HG03139 (cell line): Measurements from ENCODE around the gene CYBA.

ENCODE experiments used
- ATAC-seq: cut with Tn5 transposase; IDR thresholded peaks from one replicate; pipeline ENCODE4 v1.9.1; 2021; ENCODE audit not compliant: unreplicated experiment

CYBA gene

DNA sequence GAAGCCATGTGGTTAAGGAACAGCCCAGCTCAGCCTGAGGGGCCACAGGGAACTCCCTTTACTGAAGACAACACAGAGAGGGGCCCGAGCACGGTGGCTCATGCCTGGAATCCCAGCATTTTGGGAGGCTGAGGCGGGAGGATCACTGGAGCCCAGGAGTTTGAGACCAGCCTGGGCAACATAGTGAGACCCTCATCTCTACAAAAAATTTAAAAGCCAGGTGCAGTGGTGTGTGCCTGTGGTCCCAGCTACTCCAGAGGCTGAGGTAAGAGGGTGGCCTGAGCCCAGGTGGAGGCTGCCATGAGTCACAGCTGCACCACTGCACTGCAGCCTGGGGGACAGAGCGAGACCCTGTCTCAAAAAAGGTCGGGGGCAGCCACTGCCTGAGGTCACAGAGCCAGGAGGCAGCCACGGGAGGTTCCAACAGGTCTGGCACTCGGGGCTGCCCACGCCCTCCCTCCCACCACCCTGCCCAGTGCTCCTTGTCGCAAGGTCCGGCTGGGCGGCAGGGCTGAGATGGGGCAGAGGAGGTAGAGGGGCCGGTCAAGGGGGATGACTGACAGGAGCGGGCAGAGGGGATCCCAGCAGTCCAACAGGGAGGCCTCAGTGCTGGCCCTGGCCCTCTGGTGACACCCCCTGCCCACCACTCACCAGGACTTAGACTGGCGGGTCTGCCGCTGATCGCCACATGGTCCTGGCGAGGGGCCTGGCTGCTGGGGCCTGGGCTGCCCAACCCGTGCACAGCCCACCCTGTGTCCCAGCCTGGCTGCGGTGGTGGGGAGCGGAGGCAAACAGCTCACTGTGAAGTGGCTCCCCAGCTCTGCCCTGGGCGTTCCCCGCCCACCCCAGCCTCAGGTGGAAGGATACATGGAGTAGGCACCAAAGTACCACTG lies 3.4 kb downstream of the CYBA start:
- ATAC-seq = no peak

DNA sequence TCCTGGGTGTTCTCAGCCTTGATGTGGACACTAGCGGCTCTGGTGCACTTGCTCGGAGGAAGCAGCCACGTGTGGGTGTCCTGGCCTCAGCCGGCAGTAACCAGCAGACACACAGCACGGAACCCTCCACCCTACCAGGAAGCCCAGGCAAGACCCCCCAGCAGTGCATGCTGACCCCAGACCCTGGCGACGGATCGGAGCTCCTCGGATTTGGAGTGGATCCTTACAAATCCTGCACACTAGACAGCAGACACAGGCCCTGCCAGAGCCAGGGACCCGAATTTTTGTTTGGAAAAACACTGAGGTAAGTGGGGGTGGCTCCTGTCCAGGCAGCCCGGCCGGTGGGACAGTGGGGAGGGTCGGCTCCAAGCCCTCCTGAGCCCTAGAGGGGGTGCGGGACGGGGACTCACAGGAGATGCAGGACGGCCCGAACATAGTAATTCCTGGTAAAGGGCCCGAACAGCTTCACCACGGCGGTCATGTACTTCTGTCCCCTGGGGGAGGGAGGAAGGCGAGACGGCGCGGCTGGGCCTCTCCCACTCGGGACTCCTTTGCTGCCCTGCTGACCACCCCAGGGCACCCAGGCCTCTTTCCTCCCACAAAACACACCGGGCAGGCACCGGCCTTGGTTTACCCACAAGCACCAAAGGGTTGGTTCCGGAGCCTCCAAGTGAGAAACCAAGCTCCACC lies 4.4 kb downstream of the CYBA start:
- ATAC-seq = no peak

DNA sequence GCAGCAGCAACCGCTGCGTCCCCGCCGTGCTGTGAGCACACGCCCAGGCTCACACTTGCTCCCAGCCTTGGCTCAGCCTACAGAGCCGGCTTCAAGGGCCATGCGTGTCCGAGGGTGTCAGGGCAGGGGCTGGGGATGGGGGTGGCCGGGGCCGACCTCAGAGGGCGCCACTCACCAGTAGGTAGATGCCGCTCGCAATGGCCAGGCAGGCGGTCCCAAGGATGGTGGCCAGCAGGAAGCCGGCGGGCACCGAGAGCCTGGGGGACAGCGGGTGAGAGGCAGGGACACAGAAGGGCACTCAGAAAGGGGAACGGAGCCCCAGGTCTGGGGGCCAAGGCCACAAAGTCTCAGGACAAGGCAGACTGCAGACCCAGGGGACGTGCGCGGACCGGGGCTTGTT lies 4.9 kb downstream of the CYBA start:
- no peak for ATAC-seq

DNA sequence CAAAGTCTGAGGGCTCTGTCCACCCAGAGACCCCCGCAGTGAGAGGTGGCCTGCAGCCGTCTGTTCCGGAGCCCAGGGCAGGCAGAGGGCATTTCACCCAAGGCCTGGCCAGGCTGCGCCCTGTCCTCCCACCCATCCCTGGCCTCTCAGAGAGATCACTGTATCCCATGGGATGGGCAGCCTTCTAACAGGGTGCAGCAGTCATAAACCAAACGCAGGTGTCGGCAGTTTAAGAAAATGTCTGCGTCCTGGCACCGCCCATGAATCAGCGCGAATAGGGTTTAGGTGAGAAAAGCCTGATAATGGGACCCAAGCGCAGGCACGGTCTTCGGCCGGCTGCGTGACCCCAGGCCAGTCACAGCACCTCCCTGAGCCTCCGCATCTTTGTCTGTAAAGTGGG lies 5.4 kb downstream of the CYBA start:
- no peak for ATAC-seq

DNA sequence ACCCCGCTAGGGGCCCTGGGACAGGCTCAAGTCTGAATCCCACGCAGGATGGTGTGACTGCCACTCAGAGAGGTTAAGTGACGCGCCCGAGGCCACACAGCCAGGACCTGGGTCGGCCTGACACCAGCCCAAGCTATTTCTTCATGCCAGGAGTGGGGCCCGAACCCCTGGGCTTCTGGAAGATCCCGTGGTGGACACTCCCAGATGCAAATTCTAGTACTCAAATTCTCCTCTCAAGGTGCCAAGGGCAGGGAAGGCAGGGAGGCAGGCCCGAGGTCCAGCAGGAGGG lies 7.3 kb downstream of the CYBA start:
- no peak for ATAC-seq

DNA sequence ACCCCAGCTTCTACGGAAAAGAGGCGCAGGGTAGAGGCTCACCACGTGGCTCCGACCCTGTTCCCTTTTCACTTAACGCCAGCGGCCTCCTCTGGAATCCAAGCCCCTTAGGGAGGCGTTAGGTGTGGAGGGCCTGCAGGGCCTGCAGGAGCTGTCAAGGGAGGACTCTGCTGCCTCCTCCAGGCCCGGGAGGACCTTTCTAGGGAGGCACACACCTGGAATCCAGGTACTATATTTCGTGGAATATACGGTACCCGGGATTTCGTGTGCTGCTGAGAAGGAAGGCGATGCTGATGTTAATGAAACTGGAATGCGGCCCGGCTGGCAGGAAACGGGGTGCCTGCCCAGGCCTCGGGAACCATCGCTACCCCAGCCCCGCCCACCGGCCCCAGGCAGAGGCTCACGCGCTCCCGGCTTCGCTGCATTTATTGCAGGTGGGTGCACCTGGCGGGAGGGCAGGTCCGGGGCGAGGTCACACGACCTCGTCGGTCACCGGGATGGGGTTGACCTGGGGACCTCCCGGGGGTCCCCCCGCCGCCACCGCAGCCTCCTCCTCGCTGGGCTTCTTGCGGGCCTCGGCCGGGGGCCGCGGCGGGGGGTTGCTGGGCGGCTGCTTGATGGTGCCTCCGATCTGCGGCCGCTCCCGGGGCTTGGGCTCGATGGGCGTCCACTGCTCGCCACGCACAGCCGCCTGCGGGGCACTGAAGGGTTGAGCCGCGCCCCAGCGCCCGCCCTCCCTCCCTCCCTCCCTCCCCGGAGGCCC lies 7.8 kb downstream of the CYBA start:
- ATAC-seq = no peak

DNA sequence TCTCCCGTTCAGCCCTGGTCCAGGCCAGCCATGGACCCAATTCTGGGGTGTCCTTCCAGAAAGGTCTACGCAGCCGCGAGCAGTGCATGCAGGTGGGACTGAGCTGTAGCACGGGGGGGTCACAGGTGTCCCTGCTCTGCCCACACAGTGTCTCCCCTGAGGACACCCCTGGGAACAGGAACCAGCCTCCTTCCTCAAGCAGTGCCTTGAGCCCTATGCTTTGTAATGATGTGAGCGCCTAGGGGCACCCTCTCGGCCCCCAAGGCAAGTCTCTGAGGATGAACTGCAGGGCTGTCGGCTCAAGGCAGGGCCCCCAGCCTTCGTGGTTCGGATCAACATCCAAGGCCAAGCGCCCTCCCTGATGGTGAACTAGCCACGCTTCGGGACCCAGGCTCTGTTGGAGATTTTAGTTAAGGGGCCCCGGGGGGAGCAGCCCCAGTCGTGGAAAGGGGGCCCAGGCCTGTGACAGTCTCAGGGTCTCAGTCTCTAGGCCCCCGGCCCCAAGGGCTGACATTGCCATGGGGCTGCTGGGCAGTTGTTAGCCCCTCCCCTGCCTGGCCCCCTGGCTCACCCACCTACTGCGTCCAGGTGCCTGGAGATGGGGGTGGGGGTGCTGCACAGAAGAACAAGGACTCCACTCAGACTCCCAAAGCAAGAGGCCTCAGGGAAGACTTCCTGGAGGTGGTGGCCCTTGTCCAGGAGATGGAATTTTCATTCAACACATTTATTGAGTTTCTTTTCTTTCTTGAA lies 10.2 kb downstream of the CYBA start:
- no peak for ATAC-seq

DNA sequence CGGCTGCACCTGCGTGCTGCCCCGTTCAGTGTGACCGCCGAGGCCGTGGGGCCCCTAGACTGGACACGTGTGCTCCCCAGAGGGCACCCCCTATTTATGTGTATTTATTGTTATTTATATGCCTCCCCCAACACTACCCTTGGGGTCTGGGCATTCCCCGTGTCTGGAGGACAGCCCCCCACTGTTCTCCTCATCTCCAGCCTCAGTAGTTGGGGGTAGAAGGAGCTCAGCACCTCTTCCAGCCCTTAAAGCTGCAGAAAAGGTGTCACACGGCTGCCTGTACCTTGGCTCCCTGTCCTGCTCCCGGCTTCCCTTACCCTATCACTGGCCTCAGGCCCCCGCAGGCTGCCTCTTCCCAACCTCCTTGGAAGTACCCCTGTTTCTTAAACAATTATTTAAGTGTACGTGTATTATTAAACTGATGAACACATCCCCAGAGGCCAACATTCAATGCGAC lies 10.8 kb downstream of the CYBA start:
- ATAC-seq = no peak

DNA sequence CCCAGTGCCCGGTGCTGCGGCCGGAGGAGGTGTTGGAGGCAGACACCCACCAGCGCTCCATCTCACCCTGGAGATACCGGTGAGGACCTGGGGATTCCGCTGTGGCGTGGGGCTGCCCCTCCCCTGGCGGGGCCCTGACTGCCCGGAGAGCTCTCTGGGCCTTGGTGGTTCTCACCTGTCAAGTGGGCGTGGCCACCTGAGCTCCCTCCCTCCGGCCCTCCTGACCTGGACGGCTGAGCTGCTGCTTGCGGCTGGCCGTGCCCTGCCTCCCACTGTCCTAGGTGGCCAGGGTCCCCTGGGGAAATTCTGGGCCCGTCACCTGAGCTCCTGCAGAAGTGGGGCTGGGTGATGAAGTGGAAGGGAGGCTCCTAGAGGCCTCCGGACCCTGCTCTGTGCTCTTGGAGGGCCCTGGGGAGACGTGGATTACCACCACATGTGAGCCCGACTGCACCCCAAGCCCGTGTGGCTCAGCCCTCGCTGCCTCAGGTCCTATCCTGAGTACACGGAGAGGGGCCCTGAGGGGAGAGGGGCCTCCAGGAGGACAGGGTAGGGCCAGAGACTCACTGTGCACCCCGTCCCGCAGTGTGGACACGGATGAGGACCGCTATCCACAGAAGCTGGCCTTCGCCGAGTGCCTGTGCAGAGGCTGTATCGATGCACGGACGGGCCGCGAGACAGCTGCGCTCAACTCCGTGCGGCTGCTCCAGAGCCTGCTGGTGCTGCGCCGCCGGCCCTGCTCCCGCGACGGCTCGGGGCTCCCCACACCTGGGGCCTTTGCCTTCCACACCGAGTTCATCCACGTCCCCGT lies 11.4 kb downstream of the CYBA start:
- no peak for ATAC-seq

DNA sequence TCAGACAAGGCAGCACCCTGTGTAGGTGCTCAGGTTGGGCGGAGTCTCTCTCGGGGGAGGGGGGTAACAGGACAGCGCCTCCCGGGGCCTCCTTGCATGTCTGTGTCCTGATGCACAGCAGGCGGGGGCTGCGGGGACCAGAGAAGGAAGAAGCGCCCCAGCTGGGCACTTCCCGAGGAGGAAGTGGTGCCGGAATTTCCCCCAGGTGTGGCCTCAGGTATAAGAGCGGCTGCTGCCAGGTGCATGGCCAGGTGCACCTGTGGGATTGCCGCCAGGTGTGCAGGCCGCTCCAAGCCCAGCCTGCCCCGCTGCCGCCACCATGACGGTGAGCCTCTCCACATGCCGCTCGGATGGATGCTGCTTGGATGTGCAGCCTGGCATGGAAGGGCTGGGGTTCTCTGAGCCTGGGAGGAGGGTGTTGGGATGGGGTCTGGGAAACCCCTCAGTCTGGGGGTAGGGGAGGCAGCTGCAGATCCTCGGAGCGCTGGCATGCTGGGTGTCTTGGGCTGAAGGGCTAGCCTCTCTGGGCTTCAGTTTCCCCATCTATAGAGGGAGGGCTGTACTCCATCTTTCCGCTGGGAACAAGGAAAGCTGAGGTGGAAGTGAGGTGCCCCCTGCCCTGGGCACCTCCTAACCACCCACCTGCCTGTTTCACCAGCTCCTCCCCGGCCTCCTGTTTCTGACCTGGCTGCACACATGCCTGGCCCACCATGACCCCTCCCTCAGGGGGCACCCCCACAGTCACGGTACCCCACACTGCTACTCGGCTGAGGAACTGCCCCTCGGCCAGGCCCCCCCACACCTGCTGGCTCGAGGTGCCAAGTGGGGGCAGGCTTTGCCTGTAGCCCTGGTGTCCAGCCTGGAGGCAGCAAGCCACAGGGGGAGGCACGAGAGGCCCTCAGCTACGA lies 12.3 kb downstream of the CYBA start, which contains the start of gene IL17C:
Gene IL17C, plus strand, starts transcription at position 250 of the 908 bp plus-strand sequence. Its CDS starts 70 bp downstream, at position 320.
- ATAC-seq = no peak

DNA sequence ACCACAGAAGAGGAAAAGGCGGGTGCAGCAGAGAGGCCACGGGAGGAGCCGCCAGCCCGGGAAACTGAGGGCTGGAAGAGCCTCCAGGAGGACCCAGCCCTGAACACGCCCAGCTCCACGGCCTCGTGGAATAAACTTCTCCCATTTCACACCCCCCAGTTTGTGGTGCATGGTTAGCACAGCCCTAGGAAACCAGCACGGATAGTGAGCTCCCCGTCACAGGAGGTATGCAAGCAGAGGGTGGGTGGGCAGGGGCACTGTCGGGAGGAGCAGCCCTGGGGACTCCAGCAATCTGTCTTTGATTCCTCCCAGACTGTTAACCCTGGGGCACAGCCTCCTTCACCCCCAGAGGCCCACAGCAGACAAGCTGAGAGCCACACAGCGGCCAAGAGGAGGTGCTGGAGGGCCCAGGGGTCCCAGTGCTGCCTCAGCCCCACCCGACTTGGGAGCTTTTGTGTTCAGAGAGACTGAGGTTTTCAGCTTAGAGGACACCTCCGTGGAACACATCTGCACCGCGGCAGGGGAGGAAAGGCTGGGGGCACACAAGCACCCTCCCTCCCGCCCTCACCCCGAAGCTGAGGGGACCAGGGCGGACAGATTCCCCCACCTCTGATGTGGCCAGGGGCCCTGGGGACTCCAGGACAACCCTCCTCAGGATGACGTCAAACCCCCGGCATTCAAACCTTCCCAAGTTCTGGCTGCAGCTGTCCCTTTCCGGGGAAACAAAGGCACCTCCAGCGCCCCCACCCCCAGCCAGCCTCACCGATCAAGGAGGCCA lies 14.2 kb downstream of the CYBA start:
- ATAC-seq = no peak

DNA sequence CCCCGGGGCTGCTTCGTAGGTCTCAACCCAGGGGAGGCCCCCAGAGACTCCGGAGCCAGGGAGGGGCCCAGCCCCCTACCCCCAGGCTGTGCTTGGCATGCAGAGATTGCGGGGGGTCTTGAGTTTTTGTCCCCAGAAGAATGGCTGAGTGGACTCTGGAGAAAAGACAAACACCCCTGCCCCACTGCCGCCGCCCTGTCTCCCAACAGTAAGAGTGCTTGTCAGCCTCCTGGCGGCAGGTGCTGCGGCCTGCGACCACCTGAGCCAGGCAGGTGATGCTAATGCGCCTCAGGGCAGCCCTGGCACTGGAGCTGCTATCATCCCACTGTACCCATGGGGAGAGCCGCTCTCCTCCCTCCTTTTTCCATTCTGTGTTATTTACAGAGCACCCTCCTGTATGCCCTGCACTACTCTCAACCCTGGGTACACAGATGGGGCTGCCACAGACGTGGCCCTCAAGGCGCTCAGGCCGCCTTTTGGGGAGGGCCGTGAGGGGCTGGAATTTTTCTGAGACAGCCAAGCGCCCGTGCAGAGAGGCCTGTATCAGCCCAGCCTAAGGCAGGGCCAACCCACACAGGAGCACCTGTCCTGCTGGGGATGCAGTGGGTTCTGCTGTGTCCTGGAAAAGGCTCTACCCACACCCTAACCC lies 15.1 kb downstream of the CYBA start:
- ATAC-seq = no peak

DNA sequence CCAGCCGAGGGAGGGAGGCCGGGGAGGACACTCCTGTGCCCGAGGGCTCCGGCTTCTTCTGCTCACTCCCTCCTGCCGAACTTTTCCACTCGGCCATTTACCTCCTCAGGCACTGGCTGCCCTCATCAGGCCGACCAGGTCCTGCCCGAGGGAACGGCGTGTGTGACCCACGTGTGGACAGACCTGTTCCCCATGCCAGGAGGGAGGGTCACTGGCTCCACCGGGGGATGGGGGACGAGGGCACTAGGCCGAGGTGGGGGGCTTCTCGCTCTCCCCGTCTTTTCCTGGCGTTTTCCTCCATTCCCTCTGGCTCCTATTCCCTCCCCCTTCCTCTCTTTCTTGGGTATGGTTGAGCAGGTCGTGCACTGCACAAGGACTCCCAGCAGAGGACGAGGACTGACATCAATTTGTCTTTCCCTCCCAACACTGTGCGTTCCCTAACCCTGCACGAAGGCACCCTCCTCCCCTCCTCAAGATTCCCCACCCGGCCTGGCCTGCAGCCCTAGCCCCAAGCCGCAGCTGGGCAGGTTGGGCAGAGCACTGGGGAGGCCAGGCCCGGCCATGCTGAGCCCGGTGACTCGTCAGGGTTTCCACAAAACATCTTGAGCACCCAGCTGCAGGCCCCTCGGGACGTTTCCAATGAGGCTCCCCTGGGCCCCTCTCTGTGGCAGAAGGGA lies 15.7 kb downstream of the CYBA start:
- ATAC-seq = no peak

DNA sequence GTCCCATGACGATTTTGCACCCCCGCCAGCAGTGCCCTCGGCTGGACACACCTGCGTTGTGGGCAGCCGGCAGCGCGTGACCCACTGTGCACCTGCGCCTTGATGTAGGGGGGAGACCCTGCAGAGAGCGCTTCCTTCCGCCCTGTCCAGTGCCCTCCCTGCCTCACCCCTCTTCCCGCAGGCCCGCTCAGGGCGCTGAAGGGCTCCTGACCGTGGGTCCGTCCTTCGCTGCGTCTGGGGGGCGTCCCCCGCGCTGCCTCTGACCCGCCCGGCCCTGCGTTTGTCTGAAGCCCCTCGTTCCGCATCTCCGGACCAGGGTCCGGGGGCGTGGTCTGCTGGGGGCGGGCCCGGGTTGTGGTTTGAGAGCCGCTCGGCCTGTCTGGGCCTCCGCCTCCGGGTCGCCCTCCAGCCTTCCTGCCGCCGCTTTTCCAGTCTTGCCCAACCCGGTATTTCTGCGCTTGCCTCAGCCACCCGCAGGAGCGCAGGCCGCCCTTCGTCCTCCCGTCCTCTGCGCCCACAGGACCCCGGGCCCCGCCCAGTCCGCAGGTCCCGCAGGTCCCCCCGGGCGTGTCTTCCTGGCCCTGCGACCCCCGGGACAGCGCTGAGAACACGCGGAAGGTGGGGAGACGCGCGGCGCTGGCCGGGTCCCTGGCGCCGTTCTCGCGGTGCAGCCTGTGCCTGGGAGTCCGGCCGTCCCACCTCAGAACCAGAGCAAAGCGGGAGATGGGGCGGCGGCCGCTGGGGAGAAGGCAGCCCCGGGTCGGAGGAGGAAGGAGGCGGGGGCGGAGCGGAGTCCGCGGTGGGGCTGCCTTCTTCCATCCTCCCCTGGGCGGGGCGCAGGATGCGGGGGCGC lies 16.5 kb downstream of the CYBA start:
- ATAC-seq = peak; percentile 40

DNA sequence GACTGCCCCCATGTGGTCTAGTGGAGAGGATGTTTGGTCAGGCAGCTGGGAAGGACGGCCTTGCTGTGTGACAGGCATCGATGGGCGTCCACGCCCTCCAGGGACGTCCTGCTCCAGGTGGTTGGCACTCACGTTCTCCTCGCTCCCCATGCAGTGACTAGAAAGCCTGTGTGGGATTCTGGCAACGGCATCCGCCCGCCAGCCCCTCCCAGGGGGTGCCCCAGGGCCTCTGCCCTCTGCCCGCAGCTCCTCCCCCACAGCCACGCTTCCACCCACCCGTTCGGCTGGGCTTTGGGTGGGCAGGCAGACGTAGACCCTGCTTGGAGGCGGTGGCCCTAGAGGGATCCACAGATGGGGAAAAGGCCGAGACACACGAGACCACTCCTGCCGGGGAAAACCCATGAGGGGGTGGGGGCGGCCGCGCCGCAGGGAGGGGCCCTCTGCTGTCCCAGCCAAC lies 17.1 kb downstream of the CYBA start:
- ATAC-seq = peak; percentile 27

DNA sequence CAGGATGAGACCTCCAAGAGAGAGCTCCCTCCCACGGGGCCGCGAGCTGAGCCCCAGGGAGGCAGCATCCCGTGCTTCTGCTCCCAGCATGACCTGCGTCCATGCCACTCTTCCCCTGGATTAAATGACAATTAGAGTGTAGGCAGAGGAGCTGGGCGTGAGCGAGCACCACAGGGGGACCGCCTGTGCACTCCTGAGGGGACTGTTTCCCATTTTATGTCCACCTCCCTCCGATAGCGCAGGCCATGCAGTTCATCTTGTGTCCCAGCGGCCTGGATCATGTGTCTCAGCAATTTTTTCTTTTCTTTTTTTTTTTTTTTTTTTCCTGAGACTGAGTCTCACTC lies 18.3 kb downstream of the CYBA start:
- ATAC-seq = no peak
